Activated effector memory CD4-positive, alpha-beta T cell treated with anti-CD3 and anti-CD28 coated beads, Interleukin-2, amount 50 U/mL, for 16 hours (primary cell): Measurements from ENCODE around the gene CD109.
"Not testable (repeated sequence)": the region's sequence is repeated elsewhere in the genome, so short reads cannot be mapped to it uniquely, and the experiment has no call there.

Experiments
- DNase-seq: peaks from one replicate; pipeline ENCODE4 v3.0.0-alpha.2; 2020

Gene CD109

DNA sequence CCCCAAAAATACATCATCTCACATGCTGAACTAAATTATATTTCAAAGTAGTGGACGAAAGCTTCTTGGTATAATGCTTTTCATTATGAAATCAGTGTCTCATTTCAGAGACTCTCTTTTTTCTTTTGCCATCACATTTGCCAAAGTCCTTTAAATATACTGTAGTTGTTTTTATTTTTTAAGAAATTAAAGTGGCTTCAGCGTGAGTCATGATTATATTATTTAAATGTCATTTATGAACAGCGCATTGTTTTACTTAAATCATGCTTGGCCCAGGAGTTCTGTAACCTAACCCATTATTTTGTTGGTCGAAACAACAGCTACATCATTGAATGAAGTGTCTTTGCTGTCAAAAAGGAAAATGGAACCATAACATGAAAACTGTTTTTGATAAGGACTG lies 100.9 kb downstream of the CD109 start:
- DNase-seq, result no peak

GRCh38 chr6:73797861-73798260 lies 101.9 kb downstream of the CD109 start:
- no peak for DNase-seq

- no peak for DNase-seq
Measured at GRCh38 chr6:73798592-73798991, 102.6 kb downstream of the CD109 start.

DNA sequence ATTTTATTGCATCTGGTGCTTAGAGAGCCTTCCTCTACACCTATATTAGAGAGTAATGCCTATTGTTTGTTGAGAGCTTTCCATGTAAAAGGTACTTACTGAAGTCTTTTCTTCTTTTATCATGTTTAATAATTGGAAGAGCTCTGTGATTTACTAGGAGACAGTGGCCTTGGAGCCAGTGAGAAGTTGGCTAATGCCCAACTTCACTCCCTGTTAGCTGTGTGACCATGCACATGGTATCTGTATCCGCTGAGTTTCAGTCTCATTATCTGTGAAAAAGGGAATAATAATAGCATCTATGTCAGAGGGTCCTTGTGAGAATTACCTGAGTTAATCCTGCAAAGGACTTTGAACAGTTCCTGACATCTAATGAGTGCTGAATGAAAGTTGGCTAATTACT lies 105.0 kb downstream of the CD109 start:
- DNase-seq, result no peak

DNA sequence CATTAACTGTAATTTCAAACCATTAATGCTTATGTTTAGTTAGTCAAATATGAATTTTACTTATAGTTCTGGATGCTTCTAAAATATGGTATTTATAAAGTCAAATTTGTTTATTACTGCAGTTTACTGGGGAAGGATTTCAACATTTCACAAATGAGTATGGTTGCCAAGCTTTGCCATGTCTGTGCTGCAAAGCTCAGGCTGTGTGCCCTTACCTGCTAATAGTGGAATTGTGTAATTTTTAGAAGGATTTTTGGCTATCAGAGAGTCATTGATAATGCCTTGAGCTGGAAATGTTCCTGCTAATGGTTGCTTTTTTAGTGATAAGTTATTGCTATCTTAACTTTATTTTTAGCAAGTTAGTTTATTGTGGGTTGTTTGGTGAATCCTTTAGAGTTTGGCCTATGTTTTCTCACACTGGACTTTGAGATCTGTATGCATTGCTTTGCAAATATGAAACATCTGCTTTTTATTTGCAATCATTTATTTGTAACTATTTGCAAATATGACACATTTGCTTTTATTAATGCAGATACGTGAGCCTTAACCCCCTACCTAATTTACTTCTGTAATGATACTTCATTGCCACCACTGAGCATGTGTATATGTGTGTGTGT lies 105.8 kb downstream of the CD109 start:
- DNase-seq, result no peak

DNA sequence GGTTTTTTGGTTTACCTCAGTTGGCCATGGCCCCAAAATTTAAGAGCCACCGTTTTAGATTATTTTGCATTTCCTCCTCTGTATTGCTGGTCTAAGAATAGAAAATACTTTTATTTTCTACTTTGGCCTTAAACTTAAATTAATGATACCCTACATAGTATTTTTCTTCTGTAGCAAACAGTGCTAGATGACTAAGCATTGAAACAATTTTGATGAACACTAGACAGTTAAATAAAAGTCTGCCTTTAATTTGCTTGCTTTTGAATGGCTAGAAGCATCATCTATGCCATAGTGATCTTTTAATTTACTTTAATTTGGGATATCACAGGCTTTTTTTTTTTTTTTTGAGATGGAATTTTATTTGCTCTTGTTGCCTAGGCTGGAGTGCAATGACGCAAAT lies 106.4 kb downstream of the CD109 start:
- DNase-seq, result no peak

GRCh38 chr6:73803562-73804241 lies 107.7 kb downstream of the CD109 start:
- DNase-seq, result no peak

DNA sequence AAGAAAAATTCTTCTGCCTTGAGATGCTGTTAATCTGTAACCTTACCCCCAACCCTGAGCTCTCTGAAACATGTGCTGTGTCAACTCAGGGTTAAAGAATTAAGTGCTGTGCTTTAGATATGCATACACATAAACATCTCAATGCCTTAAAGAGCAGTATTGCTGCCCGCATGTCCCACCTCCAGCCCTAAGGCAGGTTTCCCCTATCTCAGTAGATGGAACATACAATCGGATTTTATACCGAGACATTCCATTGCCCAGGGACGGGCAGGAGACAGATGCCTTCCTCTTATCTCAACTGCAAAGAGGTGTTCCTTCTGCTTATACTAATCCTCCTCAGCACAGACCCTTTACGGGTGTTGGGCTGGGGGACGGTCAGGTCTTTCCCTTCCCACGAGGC lies 109.2 kb downstream of the CD109 start:
- DNase-seq, result not testable (repeated sequence)

GRCh38 chr6:73805982-73806381 lies 110.0 kb downstream of the CD109 start:
- not testable (repeated sequence) for DNase-seq

DNA sequence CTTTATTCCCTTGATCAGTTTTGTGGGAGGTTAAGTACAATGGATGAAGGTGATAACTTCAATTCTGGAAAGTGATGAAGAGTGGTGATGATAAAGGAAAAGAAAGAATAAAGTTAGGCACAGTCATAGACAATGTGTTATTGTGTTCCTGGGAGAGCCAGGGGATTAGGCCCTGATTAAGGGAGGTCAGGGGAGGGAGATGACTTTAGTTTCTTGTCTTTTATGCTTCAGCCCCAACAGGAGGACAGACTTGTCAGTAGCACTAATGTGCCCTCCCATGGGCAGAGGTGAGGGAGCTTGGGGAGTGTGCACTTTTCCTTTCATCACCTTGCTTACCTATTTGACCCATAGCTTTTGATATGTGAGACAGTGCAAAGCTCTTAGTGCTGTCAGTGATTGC lies 115.7 kb downstream of the CD109 start:
- no peak for DNase-seq

GRCh38 chr6:73817253-73817652 lies 121.2 kb downstream of the CD109 start:
- no peak for DNase-seq

- no peak for DNase-seq
Measured at GRCh38 chr6:73823046-73823735, 127.2 kb downstream of the CD109 start.

- DNase-seq, result no peak
Measured at GRCh38 chr6:73823832-73824231, 127.8 kb downstream of the CD109 start.

GRCh38 chr6:73826571-73826970 lies 130.6 kb downstream of the CD109 start:
- no peak for DNase-seq

DNA sequence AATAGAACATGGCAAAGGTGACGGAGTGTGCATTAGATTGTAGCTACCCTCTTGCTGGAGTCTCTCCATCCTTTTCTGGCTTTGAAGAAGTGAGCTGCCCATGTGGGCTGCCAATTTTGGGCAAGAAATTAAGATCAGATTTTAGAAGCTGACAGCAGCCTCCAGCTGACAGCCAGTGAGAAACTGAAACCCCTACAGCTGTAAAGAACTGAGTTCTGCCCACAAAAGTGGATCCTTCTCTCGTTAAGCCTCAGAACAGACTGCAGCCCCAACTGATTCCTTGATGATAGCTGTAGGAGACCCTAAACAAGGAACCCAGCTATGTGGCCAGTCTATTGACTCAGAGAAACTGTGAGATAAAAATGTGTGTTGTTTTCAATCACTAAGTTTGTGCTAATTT lies 134.1 kb downstream of the CD109 start:
- DNase-seq, result no peak

DNA sequence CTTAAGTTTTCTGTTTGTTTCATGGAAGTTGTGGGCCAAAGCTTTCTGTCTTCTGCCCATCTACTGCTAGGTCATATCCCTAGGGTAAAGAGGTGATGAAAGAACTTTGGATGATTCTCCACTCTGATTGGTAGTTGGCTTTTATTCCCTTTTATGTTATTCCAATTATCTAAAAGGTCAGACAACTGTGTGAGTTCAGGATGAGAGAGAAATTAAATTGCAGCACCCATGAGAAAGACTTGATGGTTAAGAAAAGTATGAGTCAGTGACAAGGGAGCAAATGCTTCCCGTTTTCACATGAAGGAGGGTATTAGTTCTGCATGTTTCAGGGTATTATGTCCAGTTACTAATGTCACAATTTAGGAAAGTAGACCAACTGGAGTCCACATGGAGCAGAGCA lies 136.3 kb downstream of the CD109 start:
- DNase-seq, result no peak

DNA sequence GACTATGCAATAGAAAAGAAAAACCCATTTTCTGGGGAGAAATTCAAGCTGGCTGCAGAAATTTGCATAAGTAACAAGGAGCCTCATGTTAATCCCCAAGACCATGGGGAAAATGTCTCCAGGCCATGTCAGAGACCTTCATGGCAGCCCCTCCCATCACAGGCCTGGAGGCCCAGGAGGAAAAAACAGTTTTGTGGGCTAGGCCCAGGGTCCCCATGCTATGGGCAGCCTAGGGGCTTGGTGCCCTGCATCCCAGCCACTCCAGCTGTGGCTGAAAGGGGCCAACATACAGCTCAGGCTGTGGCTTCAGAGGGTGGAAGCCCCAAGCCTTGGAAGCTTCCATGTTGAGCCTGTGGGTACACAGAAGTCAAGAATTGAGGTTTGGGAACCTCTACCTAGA lies 148.7 kb downstream of the CD109 start:
- DNase-seq, result not testable (repeated sequence)

- DNase-seq, result not testable (repeated sequence)
Measured at GRCh38 chr6:73851048-73851447, 155.0 kb downstream of the CD109 start.

DNA sequence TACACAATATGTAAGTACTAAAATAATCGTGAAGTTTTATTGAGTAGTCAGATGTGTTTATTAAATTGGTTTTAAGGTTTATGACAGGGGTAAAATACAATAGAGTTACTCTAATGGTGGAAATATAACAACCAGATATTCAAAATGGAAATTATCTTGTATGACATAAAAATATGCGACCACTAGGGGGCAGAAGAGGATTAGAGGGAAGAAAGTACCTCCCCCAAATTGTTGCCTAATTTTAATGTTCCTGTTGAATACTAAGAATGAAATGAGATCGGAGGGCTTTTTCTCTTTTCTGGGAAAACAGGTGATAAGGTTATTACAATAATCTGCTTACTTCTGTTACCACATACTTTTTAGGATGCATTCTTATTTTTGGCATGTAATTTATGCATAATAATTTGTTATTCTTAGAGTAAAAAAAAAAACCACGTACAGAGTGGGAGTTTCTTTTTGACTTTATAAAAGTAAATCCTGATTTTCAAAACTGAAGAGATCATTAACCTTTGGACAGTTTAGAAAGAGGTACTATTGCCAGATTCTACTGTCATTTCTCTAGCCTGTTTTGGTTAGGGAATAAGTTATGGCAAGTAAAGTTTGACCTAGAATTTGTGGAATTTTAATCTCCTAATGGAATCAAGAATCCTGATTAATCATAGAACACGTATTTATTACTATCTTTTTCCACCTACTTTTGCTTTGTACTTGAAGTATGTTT lies 159.2 kb downstream of the CD109 start:
- no peak for DNase-seq

DNA sequence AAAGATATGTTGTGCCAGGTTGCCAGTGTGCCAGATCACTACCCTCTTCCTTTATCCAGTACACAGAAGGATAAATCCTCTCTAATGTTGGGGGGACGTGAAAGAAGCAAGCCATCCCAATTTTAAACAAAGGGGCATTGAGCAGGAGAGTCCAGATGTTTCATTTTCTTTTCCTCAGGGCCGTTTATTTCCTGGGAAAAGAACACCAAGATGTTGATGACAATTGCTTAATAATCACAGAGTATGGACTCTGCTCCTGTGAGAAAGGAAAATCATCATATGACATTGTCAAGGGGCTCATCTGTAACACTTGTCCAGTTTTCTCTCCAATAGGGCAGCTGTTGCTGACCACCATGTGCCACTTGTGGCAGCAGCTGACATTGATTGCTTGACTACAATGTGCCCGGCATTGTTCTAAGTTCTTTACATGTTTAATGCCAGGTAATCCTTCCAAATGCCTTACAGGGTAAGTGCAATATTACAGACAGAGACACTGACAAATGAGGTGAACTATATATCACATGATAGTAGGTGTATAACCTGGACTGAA lies 161.4 kb downstream of the CD109 start:
- no peak for DNase-seq

DNA sequence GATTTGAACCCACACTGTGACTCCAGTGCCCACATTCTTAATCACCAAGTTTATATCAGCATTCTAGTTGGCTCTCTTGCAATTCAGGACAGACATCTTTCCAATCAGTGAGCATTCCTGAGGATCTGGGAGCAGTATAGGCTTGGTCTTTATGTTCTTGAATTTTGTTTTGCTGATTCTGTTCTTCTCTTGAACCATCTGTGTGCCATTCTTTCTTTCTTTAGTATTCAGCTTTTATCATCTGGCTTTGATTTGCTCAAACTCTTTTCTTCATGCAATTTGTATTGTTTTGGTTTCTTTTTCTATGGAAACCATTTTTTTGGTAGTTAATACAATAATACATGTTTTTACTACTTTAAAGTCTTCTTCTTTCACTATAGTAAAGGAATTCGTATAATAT lies 162.4 kb downstream of the CD109 start:
- DNase-seq, result no peak

DNA sequence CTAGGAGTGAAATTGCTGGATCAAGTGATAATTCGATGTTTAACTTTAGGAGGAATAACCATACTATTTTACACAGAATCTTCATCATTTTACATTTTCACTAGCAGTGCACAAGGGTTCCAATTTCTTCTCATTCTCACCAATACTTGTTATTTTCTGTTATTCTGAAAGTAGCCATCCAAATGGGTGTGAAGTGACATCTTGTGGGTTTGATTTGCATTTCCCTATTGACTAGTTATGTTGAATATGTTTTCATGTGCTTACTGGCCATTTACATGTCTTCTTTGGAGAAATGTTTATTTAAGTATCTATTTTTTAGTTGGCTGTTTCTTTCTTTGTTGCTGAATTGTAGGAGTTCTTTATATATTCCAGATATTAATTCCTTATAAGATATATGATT lies 164.3 kb downstream of the CD109 start:
- DNase-seq, result no peak

GRCh38 chr6:73866305-73866704 lies 170.3 kb downstream of the CD109 start:
- no peak for DNase-seq
